NOMO-1 (cell line): ENCODE measurements around the gene DSP.

ENCODE experiments used
- DNase-seq, 2 experiments: peaks; one replicate each; lab custom pipeline; 2025; ENCODE audit not compliant: unreplicated experiment in 2 of 2; lab: John Stamatoyannopoulos, UW

DSP gene

GRCh38 chr6:7558781-7559180, 17.3 kb downstream of the DSP start:
- DNase-seq = no peak

GRCh38 chr6:7559196-7559595, 17.7 kb downstream of the DSP start:
- no peak for DNase-seq

- DNase-seq = no peak
Measured at GRCh38 chr6:7559651-7560385, 18.3 kb downstream of the DSP start.

GRCh38 chr6:7561153-7561964, 19.9 kb downstream of the DSP start:
- DNase-seq = no peak

- peak; percentile 78 to 87 for DNase-seq
Measured at GRCh38 chr6:7562769-7563168, 21.3 kb downstream of the DSP start.

GRCh38 chr6:7566107-7566506, 24.6 kb downstream of the DSP start:
- DNase-seq = no peak

GRCh38 chr6:7566617-7567173, 25.2 kb downstream of the DSP start:
- DNase-seq = no peak

- no peak for DNase-seq
Measured at GRCh38 chr6:7568021-7568420, 26.6 kb downstream of the DSP start.

GRCh38 chr6:7569082-7569481, 27.6 kb downstream of the DSP start:
- DNase-seq = no peak

GRCh38 chr6:7572213-7572943, 30.9 kb downstream of the DSP start:
- no peak for DNase-seq

- no peak for DNase-seq
Measured at GRCh38 chr6:7574500-7574899, 33.0 kb downstream of the DSP start.

- DNase-seq = no peak
Measured at GRCh38 chr6:7578516-7578915, 37.0 kb downstream of the DSP start.

- no peak for DNase-seq
Measured at GRCh38 chr6:7578931-7579330, 37.5 kb downstream of the DSP start.

GRCh38 chr6:7579851-7580250, 38.4 kb downstream of the DSP start:
- no peak for DNase-seq

- no peak for DNase-seq
Measured at GRCh38 chr6:7580537-7580926, 39.1 kb downstream of the DSP start.

- DNase-seq = no peak
Measured at GRCh38 chr6:7580927-7581618, 39.6 kb downstream of the DSP start.

- DNase-seq = no peak
Measured at GRCh38 chr6:7585287-7585930, 43.9 kb downstream of the DSP start.

GRCh38 chr6:7587631-7588100, 46.2 kb downstream of the DSP start:
- DNase-seq = no peak

GRCh38 chr6:7588506-7588905, 47.0 kb downstream of the DSP start:
- DNase-seq = peak; percentile 19 to 61

- peak in 1 of 2 experiments; percentile 23 for DNase-seq
Measured at GRCh38 chr6:7589221-7589620, 47.8 kb downstream of the DSP start.
